Dedifferentiated amniotic fluid mesenchymal stem cell (primary cell): ENCODE results near the gene ADAMTS10.
A peak's percentile ranks its signal among the peaks of the same experiment; 100 is the strongest.
"Not testable (repeated sequence)": the region's sequence is repeated elsewhere in the genome, so short reads cannot be mapped to it uniquely, and the experiment has no call there.

Source experiments
- DNase-seq: peaks from one replicate; pipeline ENCODE4 v3.0.0-alpha.2; 2016; ENCODE audit errors: extremely low spot score

Gene ADAMTS10

DNA sequence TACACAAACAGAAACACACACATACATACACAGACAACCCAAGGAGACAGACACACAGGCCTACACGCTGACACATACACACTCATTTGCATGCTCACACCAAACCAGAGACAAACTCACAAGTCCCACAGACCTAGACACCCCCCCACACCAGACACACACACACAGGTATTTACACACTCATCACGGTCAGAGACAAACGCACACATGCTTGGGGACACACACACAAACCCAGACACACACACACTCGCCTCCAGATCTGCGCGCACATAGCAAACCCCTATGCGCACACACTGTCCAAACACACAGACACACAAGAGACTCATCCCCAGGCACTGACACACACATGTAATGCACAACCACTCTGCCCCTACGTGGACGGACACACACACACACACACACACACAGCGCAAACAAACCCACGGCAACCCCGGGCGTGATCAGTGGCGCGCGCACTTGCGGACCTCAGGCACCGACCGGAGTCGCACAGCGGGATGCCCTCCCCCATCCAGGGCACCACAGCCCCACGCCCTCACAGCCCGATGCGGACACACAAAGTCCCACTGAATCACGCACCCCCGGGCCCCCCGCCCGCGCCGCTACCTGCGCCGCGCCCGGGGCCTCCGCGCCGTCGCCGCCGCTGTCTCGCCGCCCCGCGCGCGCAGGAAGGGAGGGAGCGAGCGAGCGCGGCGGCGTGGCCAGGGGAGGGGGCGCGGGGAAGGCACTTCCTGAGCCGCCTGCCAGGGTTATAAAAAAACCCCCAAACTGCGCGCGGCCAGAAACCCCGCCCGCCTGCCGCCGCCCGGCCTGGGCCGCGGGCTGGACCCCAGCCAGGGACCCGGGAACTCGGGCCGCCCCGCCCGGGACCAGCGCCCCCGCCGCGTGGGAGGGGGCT is at the start of gene ADAMTS10:
ADAMTS10 (minus strand) TSS at position 675 of the 895 bp plus-strand sequence. CDS start 5,005 bp downstream, outside the sequence.
- no peak for DNase-seq

DNA sequence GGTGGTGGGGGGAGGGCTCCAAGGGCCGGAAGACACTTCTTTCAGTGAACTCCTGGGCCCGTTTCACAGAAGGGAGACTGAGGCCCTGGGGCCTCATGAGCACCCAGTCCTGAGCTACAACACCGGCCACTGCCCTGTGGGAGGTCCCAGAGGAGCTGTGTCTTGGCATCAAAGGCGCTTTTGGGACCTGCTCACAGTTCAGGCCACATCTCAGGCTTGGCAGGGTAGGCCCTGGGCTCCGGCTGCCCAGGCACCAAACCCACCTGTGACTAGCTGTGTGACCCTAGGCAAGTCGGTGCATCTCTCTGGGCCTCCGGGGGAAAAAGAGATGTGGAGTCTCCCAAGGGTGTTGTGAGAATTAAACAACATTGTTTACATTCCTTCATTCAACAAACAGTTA is 49.4 kb upstream of the ADAMTS10 start:
- no peak for DNase-seq

DNA sequence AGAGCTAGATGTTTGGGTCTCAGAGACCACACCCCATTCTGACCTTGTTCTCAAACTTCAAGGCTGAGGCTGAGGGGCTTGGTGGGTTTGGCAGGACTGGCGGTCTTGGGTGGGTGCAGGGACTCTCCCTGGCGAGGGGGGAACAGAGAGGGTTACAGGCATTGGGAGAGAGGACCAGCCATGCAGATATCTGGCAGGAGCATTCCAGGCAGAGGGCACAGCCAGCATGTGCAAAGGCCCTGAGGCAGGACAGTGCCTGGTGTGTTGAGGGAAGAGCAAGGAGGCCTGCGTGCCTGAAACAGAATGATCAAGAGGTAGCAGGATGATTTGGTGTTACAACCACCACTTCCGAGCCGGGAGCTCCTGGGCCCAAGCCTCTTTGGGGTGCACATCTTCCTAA is 47.4 kb upstream of the ADAMTS10 start:
- DNase-seq: no peak

DNA sequence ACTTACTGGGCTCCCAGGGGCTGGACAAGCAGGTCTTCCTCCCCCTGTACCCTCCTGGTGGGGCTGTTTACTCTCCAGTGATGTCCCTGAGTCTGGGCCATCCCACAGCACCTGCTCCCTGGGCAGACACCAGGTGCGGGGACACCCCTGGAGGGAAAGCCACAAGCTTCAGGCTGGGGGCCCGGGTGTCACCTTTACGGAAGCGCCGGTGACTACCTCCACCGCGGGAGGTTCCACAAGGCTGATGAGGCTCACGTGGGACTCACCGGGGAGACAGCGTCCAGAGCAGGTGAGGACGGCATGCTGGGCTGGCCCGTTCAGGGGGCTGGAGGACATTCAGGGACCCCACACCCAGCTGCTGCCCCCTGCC is 44.8 kb upstream of the ADAMTS10 start:
- DNase-seq: no peak

GRCh38 chr19:8654591-8655339 is 44.2 kb upstream of the ADAMTS10 start:
- peak; percentile 28 for DNase-seq

DNA sequence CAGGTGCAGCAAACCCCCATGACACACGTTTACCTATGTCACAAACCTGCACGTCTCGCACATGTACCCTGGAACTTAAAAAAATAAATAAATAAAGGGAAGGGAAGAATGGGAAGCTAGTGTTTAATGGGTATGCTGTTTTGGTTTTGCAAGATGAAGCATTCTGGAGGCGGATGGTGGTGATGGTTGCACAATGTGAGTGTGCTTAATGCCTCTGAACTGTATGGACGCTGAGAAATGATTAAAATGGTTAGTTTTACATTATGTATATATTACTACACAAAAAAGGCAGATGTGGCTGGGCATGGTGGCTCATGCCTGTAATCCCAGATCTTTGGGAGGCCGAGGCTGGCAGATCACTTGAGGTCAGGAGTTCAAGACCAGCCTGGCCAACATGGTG is 37.7 kb upstream of the ADAMTS10 start:
- DNase-seq: no peak

DNA sequence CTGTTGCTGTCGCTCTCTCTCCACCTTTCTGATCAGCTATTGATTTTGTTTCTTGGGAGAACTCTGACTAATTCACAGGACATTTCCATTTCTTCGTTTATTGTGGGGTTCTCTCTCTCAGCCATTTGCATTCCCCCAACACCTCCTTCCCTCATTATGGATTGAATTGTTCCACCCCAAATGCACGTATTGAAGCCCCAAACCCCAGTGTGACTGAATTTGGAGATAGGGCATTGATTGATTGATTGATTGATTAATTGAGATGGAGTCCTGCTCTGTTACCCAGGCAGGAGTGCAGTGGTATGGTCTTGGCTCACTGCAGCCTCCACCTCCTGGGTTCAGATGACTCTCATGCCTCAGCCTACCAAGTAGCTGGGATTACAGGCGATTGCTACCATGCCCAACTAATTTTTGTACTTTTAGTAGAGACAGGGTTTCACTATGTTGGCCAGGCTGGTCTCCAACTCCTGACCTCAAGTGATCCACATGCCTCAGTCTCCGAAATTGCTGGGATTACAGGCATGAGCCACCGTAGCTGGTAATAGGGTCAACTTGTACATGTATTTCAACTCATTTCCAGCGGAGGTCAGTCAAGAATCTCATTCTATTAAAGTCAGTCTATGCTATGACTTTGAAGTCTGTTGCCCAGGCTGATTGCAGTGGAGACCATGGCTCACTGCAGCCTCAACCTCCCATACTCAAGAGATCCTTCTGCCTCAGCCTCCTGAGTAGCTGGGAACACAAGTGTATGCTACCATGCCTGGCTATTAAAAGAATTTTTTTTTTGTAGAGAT is 33.5 kb upstream of the ADAMTS10 start:
- DNase-seq: no peak

- DNase-seq: no peak
Measured at GRCh38 chr19:8642561-8642960, 32.0 kb upstream of the ADAMTS10 start.

- peak; percentile 48 for DNase-seq
Measured at GRCh38 chr19:8641908-8642547, 31.5 kb upstream of the ADAMTS10 start.

- no peak for DNase-seq
Measured at GRCh38 chr19:8641221-8641907, 30.8 kb upstream of the ADAMTS10 start.

DNA sequence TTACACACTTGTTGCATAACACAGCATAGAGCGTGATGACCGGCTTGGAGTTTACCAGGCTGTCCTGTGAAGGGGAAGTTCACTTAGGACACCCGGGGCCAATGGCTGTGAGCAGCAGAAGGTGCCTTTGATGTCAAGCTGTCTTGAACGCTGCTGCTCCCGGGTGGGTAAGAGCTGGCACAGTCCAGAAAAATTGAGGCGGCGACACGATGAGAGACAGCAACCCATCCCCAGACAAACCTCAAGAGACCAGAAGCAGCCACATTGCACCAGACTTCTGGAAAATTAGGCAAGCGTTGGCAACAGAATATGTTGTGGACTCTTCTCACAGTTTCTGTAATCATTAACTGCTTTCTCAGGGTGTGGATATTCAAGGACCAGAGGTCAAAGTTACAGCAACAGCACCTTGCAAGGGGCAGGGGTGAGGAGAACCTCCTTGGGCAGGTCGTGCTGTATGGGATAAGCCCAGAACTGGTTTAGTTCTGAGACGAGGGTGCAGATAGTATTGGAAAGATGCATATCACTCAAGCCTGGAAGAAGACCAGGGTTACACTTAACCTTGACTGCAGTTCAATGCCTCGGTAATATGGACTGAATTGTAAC is 30.0 kb upstream of the ADAMTS10 start:
- DNase-seq: no peak

GRCh38 chr19:8639821-8640401 is 29.4 kb upstream of the ADAMTS10 start:
- DNase-seq: no peak

GRCh38 chr19:8638078-8638619 is 27.6 kb upstream of the ADAMTS10 start:
- no peak for DNase-seq

- DNase-seq: not testable (repeated sequence)
Measured at GRCh38 chr19:8637070-8637469, 26.6 kb upstream of the ADAMTS10 start.

DNA sequence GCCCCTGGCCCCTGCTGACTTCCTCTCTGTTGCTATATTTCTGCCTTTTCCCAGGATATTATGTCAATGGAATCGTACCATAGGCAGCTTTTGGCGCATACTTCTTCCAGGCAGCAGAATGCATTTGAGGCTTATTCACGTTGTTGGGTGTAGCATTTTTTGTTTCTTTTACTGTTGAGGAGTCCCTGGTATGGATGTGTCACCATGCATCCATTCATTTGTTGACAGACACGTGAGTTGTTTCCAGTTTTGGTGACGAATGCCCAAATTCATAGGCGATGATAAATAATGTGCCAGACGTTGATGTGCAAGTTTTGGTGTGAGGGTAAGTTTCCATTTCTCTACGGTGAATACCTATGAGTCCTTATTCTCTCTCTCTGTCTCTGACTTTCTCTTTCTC is 24.9 kb upstream of the ADAMTS10 start:
- no peak for DNase-seq

- DNase-seq: no peak
Measured at GRCh38 chr19:8631425-8631819, 20.9 kb upstream of the ADAMTS10 start.

DNA sequence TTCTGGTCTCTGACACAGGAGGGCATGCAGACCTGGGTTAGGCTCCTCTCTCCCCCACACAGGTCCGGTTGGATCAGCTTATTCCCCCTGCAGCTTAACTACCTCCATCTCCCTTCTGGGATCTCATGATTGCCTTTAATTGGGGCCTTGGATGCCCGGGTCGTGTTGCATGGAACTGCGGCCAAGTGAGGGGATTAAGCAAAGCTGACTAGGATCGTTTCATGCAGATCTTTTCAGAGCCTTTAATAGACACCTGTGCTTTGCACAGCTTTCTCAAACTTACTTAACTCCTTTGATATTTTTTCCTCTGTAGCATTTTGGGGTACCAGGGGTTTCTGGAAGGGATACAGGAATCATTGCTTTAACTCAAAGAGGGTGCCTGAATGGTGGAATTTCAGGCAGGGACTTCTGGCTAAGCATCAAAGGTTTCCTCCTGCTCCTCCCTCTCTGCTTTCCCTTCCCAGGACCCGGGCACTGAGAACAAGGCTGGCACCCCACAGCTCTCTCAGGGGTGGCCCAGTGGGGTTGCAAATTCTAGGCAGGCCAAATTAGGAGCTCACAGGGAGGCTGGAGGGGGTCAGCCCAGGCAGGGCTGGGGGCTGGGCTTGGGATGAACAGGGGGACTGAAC is 20.4 kb upstream of the ADAMTS10 start:
- no peak for DNase-seq

DNA sequence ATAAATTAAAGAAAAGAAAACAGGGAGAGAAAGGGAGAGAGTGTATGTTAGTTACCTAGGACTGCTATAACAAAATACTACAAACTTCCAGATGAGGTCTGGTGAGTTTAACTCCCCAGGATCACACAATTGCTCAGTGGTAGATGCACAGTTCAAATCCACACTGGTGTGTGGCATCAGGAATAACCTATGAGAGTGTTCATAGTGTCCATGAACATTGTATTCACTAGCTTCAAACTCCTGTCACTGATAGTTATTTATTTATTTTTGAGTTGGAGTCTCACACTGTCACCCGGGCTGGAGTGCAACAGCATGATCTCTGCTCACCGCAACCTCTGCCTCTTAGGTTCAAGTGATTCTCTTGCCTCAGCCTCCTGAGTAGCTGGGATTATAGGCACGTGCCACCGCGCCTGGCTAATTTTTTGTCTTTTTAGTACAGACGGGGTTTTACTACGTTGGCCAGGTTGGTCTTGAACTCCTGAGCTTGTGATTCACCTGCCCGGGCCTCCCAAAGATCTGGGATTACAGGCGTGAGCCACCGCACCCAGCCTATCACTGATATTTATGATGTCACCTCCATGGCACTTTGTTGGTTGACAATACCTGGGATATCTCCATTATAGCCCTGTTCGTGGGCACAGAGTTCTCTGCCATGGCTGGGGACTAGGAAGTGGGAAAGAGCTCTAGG is 19.6 kb upstream of the ADAMTS10 start, which contains the start of gene NFILZ:
NFILZ (plus strand) TSS at position 638 of the 688 bp plus-strand sequence. CDS start 46,133 bp downstream, outside the sequence.
- no peak for DNase-seq

DNA sequence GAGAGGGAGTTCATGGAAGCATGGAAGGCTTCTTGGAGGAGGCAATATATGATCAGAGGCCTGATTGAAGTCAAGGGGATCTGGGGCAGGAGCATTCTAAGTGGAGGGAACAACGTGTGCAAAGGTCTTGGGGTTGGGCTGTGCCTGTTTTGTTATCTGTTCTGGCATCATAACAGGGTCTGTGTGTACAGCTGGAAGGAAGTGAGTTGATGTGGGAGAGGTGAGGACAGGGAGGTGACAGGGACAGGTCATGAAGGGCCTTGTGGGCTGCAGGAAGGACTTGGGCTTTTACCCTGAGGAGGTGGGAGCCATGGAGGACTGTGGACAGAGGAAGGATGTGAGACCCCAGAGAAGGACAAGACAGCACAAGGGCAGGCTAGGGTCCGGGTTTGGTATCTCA is 18.7 kb upstream of the ADAMTS10 start:
- DNase-seq: no peak
